Activated CD4-positive, alpha-beta memory T cell treated with anti-CD3 and anti-CD28 coated beads, Interleukin-2, amount 10 ng/mL, durations not matched to agents 7 days and 5 days (primary cell): Measurements from ENCODE around the gene AP5Z1. TPM values are rescaled to one million over a fixed set of nuclear protein-coding genes. Genes with fewer than 3 reads are reported as not detected.
"Not testable (repeated sequence)": the region's sequence is repeated elsewhere in the genome, so short reads cannot be mapped to it uniquely, and the experiment has no call there.

Experiments
- CTCF ChIA-PET: fragments of 350-600 bp; sonication (Branson Sonifier 250); formaldehyde crosslinking; loops from one replicate; lab custom pipeline; 2021; ENCODE audit warnings: antibody characterized with exemption, inconsistent platforms; lab: Charles Lee
- POLR2A ChIA-PET: fragments of 350-600 bp; sonication (Branson Sonifier 250); formaldehyde crosslinking; loops from one replicate; lab custom pipeline; 2021; ENCODE audit warnings: antibody characterized with exemption; lab: Charles Lee
- DNase-seq: peaks from one replicate; pipeline ENCODE4 v3.0.0-alpha.2; 2020
- H3K27ac Mint-ChIP-seq: one replicate; pipeline ENCODE4 v1.8.0; 2021; ENCODE audit warnings: mild to moderate bottlenecking, mixed read lengths
- H3K27me3 Mint-ChIP-seq: one replicate; pipeline ENCODE4 v1.8.0; 2021; ENCODE audit warnings: mixed read lengths
- H3K36me3 Mint-ChIP-seq: one replicate; pipeline ENCODE4 v1.8.0; 2021; ENCODE audit warnings: low read depth, mixed read lengths
- H3K4me1 Mint-ChIP-seq: one replicate; pipeline ENCODE4 v1.8.0; 2021; ENCODE audit warnings: mixed read lengths
- H3K4me3 Mint-ChIP-seq: one replicate; pipeline ENCODE4 v1.8.0; 2021; ENCODE audit warnings: mild to moderate bottlenecking, mixed read lengths
- H3K9me3 Mint-ChIP-seq: one replicate; pipeline ENCODE4 v1.8.0; 2021; ENCODE audit warnings: mixed read lengths
- total RNA-seq, 2 experiments: library from RNA; stranded (reverse); gene quantifications; one replicate each; pipeline ENCODE4 v1.2.3, GENCODE V29; 2021

Gene AP5Z1
- total RNA-seq, 2 experiments from 2014 or later, result 57.5 to 60.6 TPM

- H3K27ac Mint-ChIP-seq, H3K9me3 Mint-ChIP-seq, H3K4me1 Mint-ChIP-seq, H3K27me3 Mint-ChIP-seq, H3K4me3 Mint-ChIP-seq, DNase-seq: not testable (repeated sequence)
- peaks cover 21% of the 10 kb centered on the region for H3K36me3 Mint-ChIP-seq
- CTCF ChIA-PET, result interaction anchor here (1.2 to 2.0 kb wide), 2 partner anchors 184 to 290 kb away, joined by 3 to 8 read pairs; no protein-coding TSS in a partner anchor
- POLR2A ChIA-PET, result interaction anchor here (3.7 kb wide), 1 partner anchor 19 kb away, joined by 49 read pairs; the partner anchor contains the start of gene AP5Z1
These were observed 18.7 kb downstream of the AP5Z1 start for GRCh38 chr7:4794171-4794570.

GRCh38 chr7:4794591-4795350 lies 19.3 kb downstream of the AP5Z1 start:
- Mint-ChIP-seq H3K9me3 (no peaks in the 10 kb centered on the region), H3K27me3 (no peaks in the 10 kb centered on the region), H3K4me1 (peaks cover 3% of the 10 kb centered on the region), H3K27ac (no peak overlapping the region), H3K36me3 (peaks cover 21% of the 10 kb centered on the region), H3K4me3 (no peak overlapping the region)
- no peak for DNase-seq
- ChIA-PET CTCF (interaction anchor here (0.6 to 1.2 kb wide), 3 partner anchors 61 to 416 kb away, joined by 3 to 6 read pairs (median 3); no protein-coding TSS in a partner anchor), POLR2A (interaction anchor here (1.3 kb wide), 1 partner anchor 20 kb away, joined by 4 read pairs; the partner anchor contains the start of gene AP5Z1)

- POLR2A ChIA-PET, result interaction anchor here (2.6 kb wide), 1 partner anchor 21 kb away, joined by 18 read pairs; the partner anchor contains the start of gene AP5Z1
- CTCF ChIA-PET, result interaction anchor here (0.5 to 3.6 kb wide), 8 partner anchors 18 to 370 kb away, joined by 3 to 33 read pairs (median 4); partner anchors contain the start of genes AP5Z1 and RADIL
- Mint-ChIP-seq H3K4me1 (peaks cover 2% of the 10 kb centered on the region), H3K4me3 (no peak overlapping the region), H3K9me3 (no peaks in the 10 kb centered on the region), H3K27ac (no peak overlapping the region), H3K36me3 (peaks cover 11% of the 10 kb centered on the region), H3K27me3 (no peaks in the 10 kb centered on the region)
- no peak for DNase-seq
These were observed 21.0 kb downstream of the AP5Z1 start for GRCh38 chr7:4796453-4796852.

GRCh38 chr7:4797858-4798705 lies 22.7 kb downstream of the AP5Z1 start:
- ChIA-PET CTCF (interaction anchor here (0.6 to 3.6 kb wide), 15 partner anchors 8 to 376 kb away, joined by 3 to 33 read pairs (median 5); partner anchors contain the start of genes AP5Z1 and RADIL), POLR2A (interaction anchor here (2.6 kb wide), 1 partner anchor 22 kb away, joined by 18 read pairs; the partner anchor contains the start of gene AP5Z1)
- DNase-seq, result peak; percentile 64
- Mint-ChIP-seq H3K36me3 (peaks cover 7% of the 10 kb centered on the region), H3K9me3 (no peaks in the 10 kb centered on the region), H3K4me3 (no peak overlapping the region), H3K27ac (no peak overlapping the region), H3K4me1 (no peaks in the 10 kb centered on the region), H3K27me3 (no peaks in the 10 kb centered on the region)

- no peaks in the 10 kb centered on the region for H3K27me3 Mint-ChIP-seq
- POLR2A ChIA-PET, result interaction anchor here (2.6 kb wide), 1 partner anchor 23 kb away, joined by 18 read pairs; the partner anchor contains the start of gene AP5Z1
- DNase-seq, result no peak
- CTCF ChIA-PET, result interaction anchor here (0.6 to 3.6 kb wide), 16 partner anchors 8 to 375 kb away, joined by 3 to 33 read pairs (median 4); partner anchors contain the start of genes AP5Z1 and RADIL
- H3K4me3 Mint-ChIP-seq, result no peak overlapping the region
- H3K36me3 Mint-ChIP-seq, result peaks cover 7% of the 10 kb centered on the region
- no peak overlapping the region for H3K27ac Mint-ChIP-seq
- H3K9me3 Mint-ChIP-seq, result no peaks in the 10 kb centered on the region
- H3K4me1 Mint-ChIP-seq, result no peaks in the 10 kb centered on the region
These were observed 23.3 kb downstream of the AP5Z1 start for GRCh38 chr7:4798706-4799235.

- POLR2A ChIA-PET, result no interaction called here
- Mint-ChIP-seq H3K9me3 (no peaks in the 10 kb centered on the region), H3K4me1 (no peaks in the 10 kb centered on the region), H3K4me3 (no peak overlapping the region), H3K27me3 (no peaks in the 10 kb centered on the region), H3K36me3 (no peaks in the 10 kb centered on the region), H3K27ac (no peak overlapping the region)
- no peak for DNase-seq
- CTCF ChIA-PET, result interaction anchor here (0.6 to 3.6 kb wide), 5 partner anchors 14 to 287 kb away, joined by 3 to 33 read pairs (median 5); partner anchors contain the start of gene RADIL
These were observed 24.3 kb downstream of the AP5Z1 start for GRCh38 chr7:4799508-4800268.

GRCh38 chr7:4800487-4800886 lies 25.1 kb downstream of the AP5Z1 start:
- no peak overlapping the region for H3K4me3 Mint-ChIP-seq
- DNase-seq, result no peak
- H3K36me3 Mint-ChIP-seq, result no peaks in the 10 kb centered on the region
- H3K27ac Mint-ChIP-seq, result no peak overlapping the region
- POLR2A ChIA-PET, result interaction anchor here (1.6 kb wide), 1 partner anchor 159 kb away, joined by 3 read pairs; no protein-coding TSS in a partner anchor
- H3K4me1 Mint-ChIP-seq, result no peaks in the 10 kb centered on the region
- H3K27me3 Mint-ChIP-seq, result no peaks in the 10 kb centered on the region
- no peaks in the 10 kb centered on the region for H3K9me3 Mint-ChIP-seq
- CTCF ChIA-PET, result interaction anchor here (0.6 kb wide), 1 partner anchor 284 kb away, joined by 3 read pairs; no protein-coding TSS in a partner anchor

- no peaks in the 10 kb centered on the region for H3K4me1 Mint-ChIP-seq
- H3K36me3 Mint-ChIP-seq, result no peaks in the 10 kb centered on the region
- ChIA-PET POLR2A (interaction anchor here (1.6 kb wide), 1 partner anchor 160 kb away, joined by 3 read pairs; no protein-coding TSS in a partner anchor), CTCF (no interaction called here)
- H3K27ac Mint-ChIP-seq, result no peak overlapping the region
- no peak for DNase-seq
- no peaks in the 10 kb centered on the region for H3K27me3 Mint-ChIP-seq
- H3K4me3 Mint-ChIP-seq, result no peak overlapping the region
- no peaks in the 10 kb centered on the region for H3K9me3 Mint-ChIP-seq
These were observed 25.8 kb downstream of the AP5Z1 start for GRCh38 chr7:4800926-4801838.

- ChIA-PET POLR2A (interaction anchor here (1.6 kb wide), 1 partner anchor 160 kb away, joined by 3 read pairs; no protein-coding TSS in a partner anchor), CTCF (no interaction called here)
- peaks cover 5% of the 10 kb centered on the region for H3K27me3 Mint-ChIP-seq
- no peak overlapping the region for H3K4me3 Mint-ChIP-seq
- no peaks in the 10 kb centered on the region for H3K36me3 Mint-ChIP-seq
- H3K4me1 Mint-ChIP-seq, result no peaks in the 10 kb centered on the region
- DNase-seq, result no peak
- H3K27ac Mint-ChIP-seq, result no peak overlapping the region
- no peaks in the 10 kb centered on the region for H3K9me3 Mint-ChIP-seq
These were observed 26.4 kb downstream of the AP5Z1 start for GRCh38 chr7:4801839-4802231.

- DNase-seq, POLR2A ChIA-PET, CTCF ChIA-PET, H3K27ac Mint-ChIP-seq, H3K4me3 Mint-ChIP-seq, H3K9me3 Mint-ChIP-seq, H3K27me3 Mint-ChIP-seq, H3K36me3 Mint-ChIP-seq, H3K4me1 Mint-ChIP-seq: not testable (repeated sequence)
These were observed 27.2 kb downstream of the AP5Z1 start for GRCh38 chr7:4802577-4802976.
